Ishikawa (cell line): Measurements from ENCODE around the gene SERPINE2.

Source experiments
- CEBPB ChIP-seq: IDR thresholded peaks from 2 replicates; pipeline ENCODE4 v1.6.1; 2012
- CREB1 ChIP-seq: IDR thresholded peaks from 2 replicates; pipeline ENCODE4 v1.6.1; 2012; ENCODE audit warnings: low read depth
- EGR1 ChIP-seq: IDR thresholded peaks from 2 replicates; pipeline ENCODE4 v1.6.1; 2012
- EP300 ChIP-seq: IDR thresholded peaks from 2 replicates; pipeline ENCODE4 v1.6.1; 2012; ENCODE audit warnings: borderline replicate concordance
- FOXM1 ChIP-seq: IDR thresholded peaks from 2 replicates; pipeline ENCODE4 v1.6.1; 2012; ENCODE audit warnings: low read depth, borderline replicate concordance
- MAX ChIP-seq: IDR thresholded peaks from 2 replicates; pipeline ENCODE4 v1.6.1; 2012
- NFIC ChIP-seq: IDR thresholded peaks from 2 replicates; pipeline ENCODE4 v1.6.1; 2012
- RAD21 ChIP-seq: IDR thresholded peaks from 2 replicates; pipeline ENCODE4 v1.6.1; 2012; ENCODE audit warnings: low read depth
- REST ChIP-seq: IDR thresholded peaks from 2 replicates; pipeline ENCODE4 v1.6.1; 2012; ENCODE audit warnings: low read depth, mild to moderate bottlenecking
- TAF1 ChIP-seq: IDR thresholded peaks from 2 replicates; pipeline ENCODE4 v1.6.1; 2012; ENCODE audit warnings: low read depth, mild to moderate bottlenecking
- TCF12 ChIP-seq: IDR thresholded peaks from 2 replicates; pipeline ENCODE4 v1.6.1; 2012; ENCODE audit warnings: low read depth
- TEAD4 ChIP-seq: IDR thresholded peaks from 2 replicates; pipeline ENCODE4 v1.6.1; 2012
- USF1 ChIP-seq: IDR thresholded peaks from 2 replicates; pipeline ENCODE4 v1.6.1; 2012
- YY1 ChIP-seq: IDR thresholded peaks from 2 replicates; pipeline ENCODE4 v1.6.1; 2012; ENCODE audit warnings: low read depth
- ZBTB7A ChIP-seq: IDR thresholded peaks from 2 replicates; pipeline ENCODE4 v1.6.1; 2012; ENCODE audit warnings: low read depth

The SERPINE2 gene

GRCh38 chr2:224041554-224041953 lies 2.5 kb upstream of the SERPINE2 start:
- TF ChIP-seq RAD21 (no peak), CREB1 (no peak), EP300 (no peak), ZBTB7A (no peak), EGR1 (no peak), YY1 (no peak), TAF1 (no peak), TEAD4 (no peak), REST (no peak), USF1 (no peak), MAX (no peak), CEBPB (no peak), NFIC (no peak), FOXM1 (no peak), TCF12 (no peak)

- TF ChIP-seq USF1 (no peak), TEAD4 (no peak), EGR1 (no peak), REST (no peak), CREB1 (no peak), TAF1 (no peak), TCF12 (no peak), ZBTB7A (no peak), EP300 (no peak), NFIC (no peak), YY1 (no peak), FOXM1 (no peak), CEBPB (no peak), RAD21 (no peak), MAX (no peak)
These were observed 1.7 kb upstream of the SERPINE2 start for GRCh38 chr2:224040753-224041152.

GRCh38 chr2:224039770-224040440 lies 819 bp upstream of the SERPINE2 start:
- TF ChIP-seq CREB1 (no peak), MAX (no peak), USF1 (no peak), NFIC (no peak), REST (no peak), YY1 (no peak), RAD21 (no peak), EGR1 (no peak), FOXM1 (no peak), ZBTB7A (no peak)

- TF ChIP-seq EP300 (no peak), USF1 (no peak), TCF12 (no peak), TEAD4 (no peak), MAX (no peak), RAD21 (no peak), NFIC (no peak), TAF1 (no peak), ZBTB7A (no peak), YY1 (no peak), REST (no peak), EGR1 (no peak), CEBPB (no peak), FOXM1 (no peak), CREB1 (no peak)
These were observed 331 bp downstream of the SERPINE2 start for GRCh38 chr2:224038830-224039079.
